Karpas-422 (cell line): ENCODE results near the gene PDE1C. TPM values are rescaled to one million over a fixed set of nuclear protein-coding genes. Genes with fewer than 3 reads are reported as not detected.

Source experiments
- DNase-seq: peaks from one replicate; pipeline ENCODE4 v3.0.0-alpha.2; 2015
- H2AFZ ChIP-seq: fragments of 200-600 bp; sonication (generic); 2 replicates; pipeline ENCODE4 v1.6.1; 2014; ENCODE audit warnings: antibody characterized with exemption, low read length, mixed read lengths
- H3K27ac ChIP-seq: fragments of 200-600 bp; sonication (generic); 2 replicates; pipeline ENCODE4 v1.5.1; 2014; ENCODE audit warnings: mild to moderate bottlenecking, low read length, moderate library complexity
- H3K27me3 ChIP-seq: fragments of 200-600 bp; sonication (generic); 2 replicates; pipeline ENCODE4 v1.6.1; 2014; ENCODE audit warnings: low read length, mixed read lengths
- H3K36me3 ChIP-seq: fragments of 200-600 bp; sonication (generic); 2 replicates; pipeline ENCODE4 v1.6.1; 2014; ENCODE audit warnings: low read length, mixed read lengths; ENCODE audit not compliant: insufficient read depth
- H3K4me1 ChIP-seq: fragments of 200-600 bp; sonication (generic); 2 replicates; pipeline ENCODE4 v1.6.1; 2014; ENCODE audit warnings: mild to moderate bottlenecking, low read length, mixed read lengths
- H3K4me2 ChIP-seq: fragments of 200-600 bp; sonication (generic); 2 replicates; pipeline ENCODE4 v1.6.1; 2014; ENCODE audit warnings: low read length, low read depth, mild to moderate bottlenecking; ENCODE audit not compliant: poor library complexity, severe bottlenecking
- H3K4me3 ChIP-seq: fragments of 200-600 bp; sonication (generic); 2 replicates; pipeline ENCODE4 v1.5.1; 2014; ENCODE audit warnings: mild to moderate bottlenecking, antibody characterized with exemption, low read length, mixed read lengths
- H3K79me2 ChIP-seq: fragments of 200-600 bp; sonication (generic); 2 replicates; pipeline ENCODE4 v1.6.1; 2014; ENCODE audit warnings: mild to moderate bottlenecking, low read length, mixed read lengths
- H3K9ac ChIP-seq: fragments of 200-600 bp; sonication (generic); 2 replicates; pipeline ENCODE4 v1.6.0; 2014; ENCODE audit warnings: low read length
- H3K9me2 ChIP-seq: fragments of 200-600 bp; sonication (generic), shearing (Covaris generic); replicated peaks from 2 replicates; pipeline ENCODE4 v1.6.0; 2014; ENCODE audit warnings: mild to moderate bottlenecking, low read length, moderate library complexity; ENCODE audit not compliant: insufficient read depth
- H3K9me3 ChIP-seq: fragments of 300-700, 200-600 bp; sonication (generic); 2 replicates; pipeline ENCODE4 v1.6.1; 2014; ENCODE audit warnings: low read length, mixed read lengths
- H4K20me1 ChIP-seq: fragments of 200-600 bp; sonication (generic); 2 replicates; pipeline ENCODE4 v1.6.1; 2014; ENCODE audit warnings: mild to moderate bottlenecking, antibody characterized with exemption, low read length, low read depth; ENCODE audit not compliant: insufficient read depth
- total RNA-seq: library from RNA; depleted of rRNA; stranded (reverse); fragments of >200 nt; shearing (Covaris generic); gene quantifications from 2 replicates; pipeline ENCODE4 v1.2.3, GENCODE V29; 2014; ENCODE audit warnings: low replicate concordance

The PDE1C gene
- total RNA-seq, 1 experiment from 2014 or later, result not detected

GRCh38 chr7:31899356-31899927 is 170.8 kb downstream of the PDE1C start:
- H3K9me2 ChIP-seq, result no peaks in the 10 kb centered on the region
- H3K4me3 ChIP-seq, result no peak overlapping the region
- H3K27ac ChIP-seq, result no peak overlapping the region
- H4K20me1 ChIP-seq, result no peaks in the 10 kb centered on the region
- H3K4me1 ChIP-seq, result no peaks in the 10 kb centered on the region
- no peaks in the 10 kb centered on the region for H3K79me2 ChIP-seq
- H3K4me2 ChIP-seq, result no peak overlapping the region
- no peak overlapping the region for H2AFZ ChIP-seq
- H3K9ac ChIP-seq, result no peak overlapping the region
- H3K9me3 ChIP-seq, result no peaks in the 10 kb centered on the region
- no peaks in the 10 kb centered on the region for H3K36me3 ChIP-seq
- H3K27me3 ChIP-seq, result no peaks in the 10 kb centered on the region
- no peak for DNase-seq

GRCh38 chr7:31896925-31897324 is 173.3 kb downstream of the PDE1C start:
- Histone ChIP-seq H3K4me1 (no peaks in the 10 kb centered on the region), H3K9ac (no peak overlapping the region), H3K36me3 (no peaks in the 10 kb centered on the region), H3K4me2 (no peak overlapping the region), H3K27me3 (0 out of 2 replicates have a peak, but pooled peaks cover 3% of the 10 kb centered on the region), H3K27ac (no peak overlapping the region), H3K4me3 (no peak overlapping the region), H3K79me2 (no peaks in the 10 kb centered on the region), H2AFZ (no peak overlapping the region), H3K9me3 (no peaks in the 10 kb centered on the region), H4K20me1 (no peaks in the 10 kb centered on the region), H3K9me2 (no peaks in the 10 kb centered on the region)
- DNase-seq, result no peak

GRCh38 chr7:31894308-31894707 is 175.9 kb downstream of the PDE1C start:
- Histone ChIP-seq H3K9me3 (no peaks in the 10 kb centered on the region), H3K4me3 (no peak overlapping the region), H3K9ac (no peak overlapping the region), H3K27me3 (0 out of 2 replicates have a peak, but pooled peaks cover 3% of the 10 kb centered on the region), H3K4me1 (no peaks in the 10 kb centered on the region), H3K9me2 (no peaks in the 10 kb centered on the region), H3K36me3 (no peaks in the 10 kb centered on the region), H3K79me2 (no peaks in the 10 kb centered on the region), H3K27ac (no peak overlapping the region), H4K20me1 (no peaks in the 10 kb centered on the region), H2AFZ (no peak overlapping the region), H3K4me2 (no peak overlapping the region)
- no peak for DNase-seq

- Histone ChIP-seq H3K4me1 (no peaks in the 10 kb centered on the region), H3K4me3 (no peak overlapping the region), H3K27ac (no peak overlapping the region), H3K9ac (no peak overlapping the region), H3K36me3 (no peaks in the 10 kb centered on the region), H2AFZ (no peak overlapping the region), H4K20me1 (no peaks in the 10 kb centered on the region), H3K27me3 (0 out of 2 replicates have a peak, but pooled peaks cover 3% of the 10 kb centered on the region), H3K79me2 (no peaks in the 10 kb centered on the region), H3K4me2 (no peak overlapping the region), H3K9me3 (no peaks in the 10 kb centered on the region), H3K9me2 (no peaks in the 10 kb centered on the region)
- DNase-seq, result no peak
Measured at GRCh38 chr7:31893365-31893764, 176.8 kb downstream of the PDE1C start.

GRCh38 chr7:31892099-31892829 is 177.9 kb downstream of the PDE1C start:
- H3K4me2 ChIP-seq, result no peak overlapping the region

GRCh38 chr7:31890766-31891165 is 179.4 kb downstream of the PDE1C start:
- no peaks in the 10 kb centered on the region for H4K20me1 ChIP-seq
- H3K4me3 ChIP-seq, result no peak overlapping the region
- H3K27ac ChIP-seq, result no peak overlapping the region
- 0 out of 2 replicates have a peak, but pooled peaks cover 3% of the 10 kb centered on the region for H3K9me3 ChIP-seq
- H3K4me2 ChIP-seq, result no peak overlapping the region
- H3K36me3 ChIP-seq, result no peaks in the 10 kb centered on the region
- H3K79me2 ChIP-seq, result no peaks in the 10 kb centered on the region
- H2AFZ ChIP-seq, result no peak overlapping the region
- H3K9me2 ChIP-seq, result no peaks in the 10 kb centered on the region
- H3K9ac ChIP-seq, result no peak overlapping the region
- DNase-seq, result no peak
- H3K27me3 ChIP-seq, result 0 out of 2 replicates have a peak, but pooled peaks cover 3% of the 10 kb centered on the region
- H3K4me1 ChIP-seq, result no peaks in the 10 kb centered on the region

More at GRCh38 chr7:31892099-31892829, 177.9 kb downstream of the PDE1C start:
- no peak for DNase-seq
- Histone ChIP-seq H3K9ac (no peak overlapping the region), H3K27me3 (0 out of 2 replicates have a peak, but pooled peaks cover 3% of the 10 kb centered on the region), H3K9me3 (no peaks in the 10 kb centered on the region), H3K9me2 (no peaks in the 10 kb centered on the region), H3K79me2 (no peaks in the 10 kb centered on the region), H2AFZ (no peak overlapping the region), H3K4me1 (no peaks in the 10 kb centered on the region), H4K20me1 (no peaks in the 10 kb centered on the region), H3K27ac (no peak overlapping the region), H3K4me3 (no peak overlapping the region), H3K36me3 (no peaks in the 10 kb centered on the region)

- Histone ChIP-seq H3K4me2 (no peak overlapping the region), H3K9me2 (no peaks in the 10 kb centered on the region), H4K20me1 (no peaks in the 10 kb centered on the region), H3K4me1 (no peaks in the 10 kb centered on the region), H2AFZ (no peak overlapping the region), H3K27me3 (0 out of 2 replicates have a peak, but pooled peaks cover 3% of the 10 kb centered on the region), H3K79me2 (no peaks in the 10 kb centered on the region), H3K27ac (no peak overlapping the region), H3K36me3 (no peaks in the 10 kb centered on the region), H3K4me3 (no peak overlapping the region), H3K9me3 (0 out of 2 replicates have a peak, but pooled peaks cover 3% of the 10 kb centered on the region), H3K9ac (no peak overlapping the region)
- DNase-seq, result no peak
Measured at GRCh38 chr7:31890198-31890597, 180.0 kb downstream of the PDE1C start.

GRCh38 chr7:31887006-31887405 is 183.2 kb downstream of the PDE1C start:
- no peak for DNase-seq
- Histone ChIP-seq H3K27ac (no peak overlapping the region), H2AFZ (no peak overlapping the region), H3K9me2 (no peaks in the 10 kb centered on the region), H3K9ac (no peak overlapping the region), H3K36me3 (no peaks in the 10 kb centered on the region), H3K4me3 (no peak overlapping the region), H3K4me1 (no peaks in the 10 kb centered on the region), H4K20me1 (no peaks in the 10 kb centered on the region), H3K27me3 (no peaks in the 10 kb centered on the region), H3K9me3 (0 out of 2 replicates have a peak, but pooled peaks cover 3% of the 10 kb centered on the region), H3K79me2 (no peaks in the 10 kb centered on the region), H3K4me2 (no peak overlapping the region)
